HepG2 (cell line): ENCODE data around the gene CDH13. TPM values are rescaled to one million over a fixed set of nuclear protein-coding genes. Genes with fewer than 3 reads are reported as not detected.
A peak's percentile ranks its signal among the peaks of the same experiment; 100 is the strongest.

Source experiments
- ATAC-seq: fragments of 200-7000 bp; cut with Tn5 transposase; 3 replicates; pipeline ENCODE4 v1.9.1; 2020; ENCODE audit warnings: mild to moderate bottlenecking, moderate library complexity
- BruUV-seq: library from RNA; stranded (reverse); fragments of 400-500 nt; replicated peaks from 2 replicates; lab custom pipeline; 2021; lab: Mats Ljungman, UMichigan
- CTCF ChIA-PET: fragments of 300-600 bp; formaldehyde crosslinking; extraction: SDS; loops from one replicate; lab custom pipeline; 2021; ENCODE audit warnings: low total read pairs, inconsistent platforms, low intra/inter-chr PET ratio; lab: Yijun Ruan, JAX
- POLR2A ChIA-PET: fragments of 350-600 bp; sonication (Branson Sonifier 250); formaldehyde crosslinking; loops from one replicate; lab custom pipeline; 2020; ENCODE audit warnings: antibody characterized with exemption, inconsistent platforms; lab: Yijun Ruan, JAX
- DNase-seq: peaks from one replicate; pipeline ENCODE4 v3.0.0-alpha.2; 2015; ENCODE audit warnings: low spot score
- FAIRE-seq: peaks from 3 replicates; lab custom pipeline; 2011; peaks lifted over from hg19 to GRCh38; lab: Jason Lieb, UNC
- H2AFZ ChIP-seq: one replicate; pipeline ENCODE4 v1.6.1; 2011; ENCODE audit warnings: low read length, inconsistent platforms
- H3K27ac ChIP-seq: fragments of 300-600 bp; 3 replicates; pipeline ENCODE4 v1.8.0; 2011; ENCODE audit warnings: mixed run types, mild to moderate bottlenecking, mixed read lengths, low read length, inconsistent platforms; ENCODE audit not compliant: insufficient read depth; ENCODE audit errors: extremely low read length
- H3K27me3 ChIP-seq, 2 experiments: fragments of 200-600 bp in 1 of 2; 2 replicates in 1 of 2; 3 replicates in 1 of 2; pipeline versions ENCODE4 v1.6.0 to v1.8.0; 2011; ENCODE audit warnings: low read length in 2 of 2, mild to moderate bottlenecking in 2 of 2, moderate library complexity in 2 of 2, inconsistent platforms in 1 of 2; ENCODE audit not compliant: insufficient read depth in 2 of 2, control insufficient read depth in 1 of 2
- H3K36me3 ChIP-seq, 2 experiments: fragments of 200-600 bp in 1 of 2; replicated peaks in 1 of 2; 2 replicates in 1 of 2; 3 replicates in 1 of 2; pipeline versions ENCODE4 v1.5.1 to v1.8.0; 2011; ENCODE audit warnings: low read length in 2 of 2, inconsistent platforms in 1 of 2; ENCODE audit not compliant: insufficient read depth in 2 of 2, control insufficient read depth in 1 of 2
- H3K4me1 ChIP-seq: 2 replicates; pipeline ENCODE4 v1.5.1; 2012; ENCODE audit warnings: low read length, inconsistent platforms; ENCODE audit not compliant: insufficient read depth
- H3K4me2 ChIP-seq: 2 replicates; pipeline ENCODE4 v1.6.0; 2011; ENCODE audit warnings: low read depth, low read length, inconsistent platforms
- H3K4me3 ChIP-seq, 3 experiments: fragments of 200-600 bp in 1 of 3; sonication (generic), shearing (Covaris generic) in 1 of 3; replicated peaks in 1 of 3; 2 replicates each; pipeline ENCODE4 v1.5.1; 2011 to 2016; ENCODE audit warnings: low read length in 3 of 3, inconsistent platforms in 2 of 3, low read depth in 2 of 3, mild to moderate bottlenecking in 2 of 3, control low read depth in 1 of 3, mixed read lengths in 1 of 3; ENCODE audit not compliant: insufficient read depth in 1 of 3
- H3K79me2 ChIP-seq: one replicate; pipeline ENCODE4 v1.6.1; 2011; ENCODE audit warnings: low read length, inconsistent platforms; ENCODE audit not compliant: insufficient read depth
- H3K9ac ChIP-seq: 2 replicates; pipeline ENCODE4 v1.6.0; 2011; ENCODE audit warnings: mild to moderate bottlenecking, low read depth, low read length, inconsistent platforms; ENCODE audit not compliant: insufficient read depth
- H3K9me3 ChIP-seq: 2 replicates; pipeline ENCODE4 v1.5.1; 2012; ENCODE audit warnings: mild to moderate bottlenecking, low read length
- H4K20me1 ChIP-seq: 2 replicates; pipeline ENCODE4 v1.6.0; 2011; ENCODE audit warnings: inconsistent platforms, mild to moderate bottlenecking, low read length, moderate library complexity; ENCODE audit not compliant: insufficient read depth
- ARNTL ChIP-seq: sonication (generic); formaldehyde crosslinking; IDR thresholded peaks from 2 replicates; pipeline ENCODE4 v1.4.0; 2020; ENCODE audit warnings: mild to moderate bottlenecking, missing genetic modification reagents
- CEBPB ChIP-seq: IDR thresholded peaks from 2 replicates; pipeline ENCODE4 v1.6.1; 2011; ENCODE audit warnings: low read depth, low read length, improper control_type of control experiment, borderline replicate concordance
- FOSL1 ChIP-seq: sonication (generic); formaldehyde crosslinking; IDR thresholded peaks from 2 replicates; pipeline ENCODE4 v1.9.0; 2021; ENCODE audit warnings: missing genetic modification reagents, borderline replicate concordance
- GRHL1 ChIP-seq: sonication (generic); formaldehyde crosslinking; conservative IDR thresholded peaks from 2 replicates; pipeline ENCODE4 v1.8.0; 2022; ENCODE audit warnings: missing genetic modification reagents
- SAP130 ChIP-seq: IDR thresholded peaks from 2 replicates; pipeline ENCODE4 v1.6.1; 2016; ENCODE audit warnings: low read depth
- ZNF280D ChIP-seq: sonication (generic); formaldehyde crosslinking; IDR thresholded peaks from 2 replicates; pipeline ENCODE4 v1.5.1; 2020; ENCODE audit warnings: mild to moderate bottlenecking, missing genetic modification reagents
- ZNF615 ChIP-seq: sonication (generic); formaldehyde crosslinking; IDR thresholded peaks from 2 replicates; pipeline ENCODE4 v1.5.0; 2020; ENCODE audit warnings: mild to moderate bottlenecking, missing genetic modification reagents, borderline replicate concordance
- ZUFSP ChIP-seq: sonication (generic); formaldehyde crosslinking; IDR thresholded peaks from 2 replicates; pipeline ENCODE4 v1.9.0; 2021; ENCODE audit warnings: missing genetic modification reagents, mild to moderate bottlenecking, borderline replicate concordance
- WGBS: methylation state at CpG from one replicate; pipeline ENCODE4 v1.1.6; 2017; ENCODE audit warnings: low lambda C conversion rate; 5-methylcytosine and 5-hydroxymethylcytosine counted together
- in situ Hi-C: cut with HindIII; loops from 2 replicates; pipeline ENCODE4 v1.10.0; 2017; ENCODE audit warnings: low pct_unique_long_range_greater_than_20kb; ENCODE audit not compliant: extremely low pct_ligation_motif_present
- intact Hi-C: fragments of 100-400 bp; cut with micrococcal nuclease; formaldehyde crosslinking; loops from one replicate; pipeline ENCODE4 v1.10.0; 2022; ENCODE audit not compliant: unreplicated experiment
- polyA plus RNA-seq, 8 experiments: library from polyadenylated mRNA; depleted of rRNA in 3 of 8; stranded (reverse) in 7 of 8; unstranded in 1 of 8; fragments of >200 nt; fragmentation: Illumina TruSeq in 4 of 8; extraction: Trizol in 4 of 8; gene quantifications; 2 replicates each; pipeline versions ENCODE4 v1.2.1 to v1.2.3, GENCODE V29; 2011 to 2016; ENCODE audit warnings: low read depth in 4 of 8, missing spikeins in 1 of 8, mixed read lengths in 1 of 8; ENCODE audit not compliant: insufficient read depth in 1 of 8
- total RNA-seq, 5 experiments: library from RNA; depleted of rRNA; stranded (reverse); fragments of >200 nt; fragmentation: Illumina TruSeq; extraction: Trizol; gene quantifications; 2 replicates each; pipeline ENCODE4 v1.2.3, GENCODE V29; 2016; ENCODE audit warnings: low read depth in 1 of 5

CDH13 gene
- total and polyA plus RNA-seq, 2 of the 13 experiments (the other 11 are each of a cell fraction or from before 2014, with no cell fraction given), result not detected

GRCh38 chr16:83045790-83046189 is 419.0 kb downstream of the CDH13 start (continued):
- TF ChIP-seq GRHL1 (CRISPR knock-in tag) (no peak), ZNF615 (CRISPR knock-in tag) (no peak), SAP130 (CRISPR knock-in tag) (no peak), ZUFSP (CRISPR knock-in tag) (no peak), ARNTL (CRISPR knock-in tag) (no peak), FOSL1 (CRISPR knock-in tag) (no peak)
- TF ChIP-seq, all 625 proteins: peak for 0

- no peak for ATAC-seq
- H3K9ac ChIP-seq, result no peak overlapping the region
- no peaks in the 10 kb centered on the region for H3K27me3 ChIP-seq
- in situ Hi-C loops, result no loop called here
- ChIA-PET CTCF (no interaction called here), POLR2A (no interaction called here)
- no peaks in the 10 kb centered on the region for H4K20me1 ChIP-seq
- H3K9me3 ChIP-seq, result peaks cover 40% of the 10 kb centered on the region
- BruUV-seq, result no TSS peak
- 4% methylated on average over 2 of the region's 2 CpGs for WGBS
- intact Hi-C loops, result no loop called here
- no peak overlapping the region for H2AFZ ChIP-seq
- TF ChIP-seq ZNF280D (CRISPR knock-in tag) (no peak), CEBPB (peak; percentile 35; the same call in 1 of the 2 replicates)
- TF ChIP-seq, all 625 proteins: peak for 1
- H3K4me3 ChIP-seq, result no peak overlapping the region
- no peak overlapping the region for H3K4me2 ChIP-seq
- no peaks in the 10 kb centered on the region for H3K4me1 ChIP-seq
- H3K79me2 ChIP-seq, result no peaks in the 10 kb centered on the region
- FAIRE-seq (no peak), DNase-seq (no peak)
- no peaks in the 10 kb centered on the region for H3K36me3 ChIP-seq
- no peak overlapping the region for H3K27ac ChIP-seq
Observed at GRCh38 chr16:83046664-83047063, 419.9 kb downstream of the CDH13 start.
